ENCODE data around the gene EML1.
"Not testable (repeated sequence)": the region's sequence is repeated elsewhere in the genome, so short reads cannot be mapped to it uniquely, and the experiment has no call there.

Gene EML1

DNA sequence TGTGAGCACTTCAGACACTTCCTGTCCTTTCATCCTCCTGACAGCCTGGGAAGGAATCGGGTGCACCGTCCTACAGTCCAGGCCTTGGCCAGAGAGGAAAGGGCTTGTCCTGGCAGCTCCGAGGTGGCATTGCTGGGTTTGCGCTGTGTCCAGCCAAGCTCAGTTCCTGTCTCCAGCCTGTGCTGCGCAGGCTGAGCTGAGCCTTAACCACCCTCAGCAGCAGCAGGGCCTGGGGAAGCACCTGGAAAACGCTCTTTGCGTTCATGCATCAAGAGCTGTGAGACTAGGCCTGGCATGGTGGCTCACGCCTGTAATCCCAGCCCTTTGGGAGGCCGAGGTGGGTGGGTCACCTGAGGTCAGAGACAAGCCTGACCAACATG is 33.7 kb upstream of the EML1 start:
- Histone ChIP-seq H3K27me3 (no peaks in the 10 kb centered on the region), H3K9me3 (no peaks in the 10 kb centered on the region), H3K36me3 (no peaks in the 10 kb centered on the region), H3K4me3 (ENCODE audit: low read depth, low read length) (no peak overlapping the region), H3K4me1 (no peaks in the 10 kb centered on the region)
- DNase-seq, result no peak
- TF ChIP-seq, protein P1, sequence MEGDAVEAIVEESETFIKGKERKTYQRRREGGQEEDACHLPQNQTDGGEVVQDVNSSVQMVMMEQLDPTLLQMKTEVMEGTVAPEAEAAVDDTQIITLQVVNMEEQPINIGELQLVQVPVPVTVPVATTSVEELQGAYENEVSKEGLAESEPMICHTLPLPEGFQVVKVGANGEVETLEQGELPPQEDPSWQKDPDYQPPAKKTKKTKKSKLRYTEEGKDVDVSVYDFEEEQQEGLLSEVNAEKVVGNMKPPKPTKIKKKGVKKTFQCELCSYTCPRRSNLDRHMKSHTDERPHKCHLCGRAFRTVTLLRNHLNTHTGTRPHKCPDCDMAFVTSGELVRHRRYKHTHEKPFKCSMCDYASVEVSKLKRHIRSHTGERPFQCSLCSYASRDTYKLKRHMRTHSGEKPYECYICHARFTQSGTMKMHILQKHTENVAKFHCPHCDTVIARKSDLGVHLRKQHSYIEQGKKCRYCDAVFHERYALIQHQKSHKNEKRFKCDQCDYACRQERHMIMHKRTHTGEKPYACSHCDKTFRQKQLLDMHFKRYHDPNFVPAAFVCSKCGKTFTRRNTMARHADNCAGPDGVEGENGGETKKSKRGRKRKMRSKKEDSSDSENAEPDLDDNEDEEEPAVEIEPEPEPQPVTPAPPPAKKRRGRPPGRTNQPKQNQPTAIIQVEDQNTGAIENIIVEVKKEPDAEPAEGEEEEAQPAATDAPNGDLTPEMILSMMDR (IDR thresholded peaks at IDR 0.05; ENCODE audit: low read depth, low read length), result no peak

DNA sequence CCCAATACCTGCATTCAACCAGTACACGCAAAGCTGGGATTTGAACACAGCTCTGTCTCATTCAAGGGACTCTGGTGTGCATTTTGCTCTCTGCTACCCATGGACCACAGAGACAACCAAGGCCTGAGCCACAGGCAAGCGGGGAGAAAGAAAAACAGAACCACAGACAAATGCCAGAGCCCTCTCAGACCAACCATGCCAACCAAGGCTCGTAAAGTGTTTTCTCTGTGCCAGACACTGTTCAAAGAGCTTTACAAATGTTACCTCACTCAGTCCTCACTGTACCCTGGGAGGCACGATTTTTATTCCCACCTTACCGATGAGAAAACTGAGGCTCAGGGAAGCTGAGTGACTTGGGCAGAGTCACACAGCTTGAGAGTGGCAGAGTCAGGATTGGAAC is 32.4 kb upstream of the EML1 start:
- Histone ChIP-seq H3K36me3 (no peaks in the 10 kb centered on the region), H3K9me3 (no peaks in the 10 kb centered on the region), H3K4me3 (ENCODE audit: low read depth, low read length) (no peak overlapping the region), H3K4me1 (no peaks in the 10 kb centered on the region), H3K27me3 (no peaks in the 10 kb centered on the region)
- TF ChIP-seq, protein P1 (IDR thresholded peaks at IDR 0.05; ENCODE audit: low read depth, low read length), result no peak
- no peak for DNase-seq

DNA sequence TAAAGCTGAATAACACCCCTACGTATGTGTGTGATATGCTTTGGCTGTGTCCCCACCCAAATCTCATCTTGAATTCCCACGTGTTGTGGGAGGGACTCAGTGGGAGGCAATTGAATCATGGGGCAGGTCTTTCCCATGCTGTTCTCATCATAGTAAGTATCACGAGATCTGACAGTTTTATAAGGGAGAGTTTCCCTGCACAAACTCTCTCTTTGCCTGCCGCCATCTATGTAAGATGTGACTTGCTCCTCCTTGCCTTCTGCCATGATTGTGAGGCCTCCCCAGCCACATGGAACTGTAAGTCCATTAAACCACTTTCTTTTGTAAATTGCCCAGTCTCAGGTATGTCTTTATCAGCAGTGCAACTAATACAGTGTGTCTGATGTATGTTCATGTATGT is 30.3 kb upstream of the EML1 start:
- not testable (repeated sequence) for H3K4me1 ChIP-seq

DNA sequence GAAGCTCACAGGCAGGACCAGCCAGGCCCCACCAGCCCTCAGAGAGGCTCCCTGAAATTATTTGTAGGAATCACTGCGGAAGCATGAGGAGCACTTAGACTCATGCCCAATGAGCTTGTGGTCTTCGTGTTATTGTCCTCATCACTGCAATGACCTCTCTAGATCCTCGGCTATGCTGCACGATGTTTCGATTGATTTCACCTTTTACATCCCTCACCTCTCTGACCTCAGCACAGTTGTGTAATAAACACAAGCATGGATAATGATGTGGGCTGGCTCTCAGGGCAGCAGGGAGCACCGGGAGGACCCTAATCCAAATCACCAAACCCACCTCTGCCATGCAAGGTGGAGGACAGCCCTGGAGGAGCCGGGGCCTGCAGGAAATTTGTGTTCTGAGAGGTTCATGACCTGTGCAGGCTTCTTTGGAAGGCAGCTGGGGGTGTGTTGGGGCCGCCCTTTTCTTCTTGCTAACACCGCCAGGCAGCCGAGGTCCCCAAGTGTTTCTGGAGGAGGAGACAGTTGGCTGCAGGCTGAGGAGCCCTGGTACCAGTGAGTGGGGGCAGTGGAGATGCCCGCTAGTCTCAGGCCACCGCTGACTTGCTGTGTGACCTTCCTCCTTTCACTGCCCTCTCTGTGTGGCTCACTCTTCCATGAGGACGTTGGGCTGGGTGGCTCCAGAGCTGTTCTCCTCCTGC is 29.5 kb upstream of the EML1 start:
- TF ChIP-seq, protein P1 (IDR thresholded peaks at IDR 0.05; ENCODE audit: low read depth, low read length), result no peak
- H3K4me3 ChIP-seq (ENCODE audit: low read depth, low read length), result no peak overlapping the region
- H3K4me1 ChIP-seq, result no peaks in the 10 kb centered on the region

More for the DNA sequence above, 30.3 kb upstream of the EML1 start:
- not testable (repeated sequence) for H3K27me3 ChIP-seq; H3K36me3 ChIP-seq; DNase-seq; H3K9me3 ChIP-seq; H3K4me3 ChIP-seq (ENCODE audit: low read depth, low read length)

DNA sequence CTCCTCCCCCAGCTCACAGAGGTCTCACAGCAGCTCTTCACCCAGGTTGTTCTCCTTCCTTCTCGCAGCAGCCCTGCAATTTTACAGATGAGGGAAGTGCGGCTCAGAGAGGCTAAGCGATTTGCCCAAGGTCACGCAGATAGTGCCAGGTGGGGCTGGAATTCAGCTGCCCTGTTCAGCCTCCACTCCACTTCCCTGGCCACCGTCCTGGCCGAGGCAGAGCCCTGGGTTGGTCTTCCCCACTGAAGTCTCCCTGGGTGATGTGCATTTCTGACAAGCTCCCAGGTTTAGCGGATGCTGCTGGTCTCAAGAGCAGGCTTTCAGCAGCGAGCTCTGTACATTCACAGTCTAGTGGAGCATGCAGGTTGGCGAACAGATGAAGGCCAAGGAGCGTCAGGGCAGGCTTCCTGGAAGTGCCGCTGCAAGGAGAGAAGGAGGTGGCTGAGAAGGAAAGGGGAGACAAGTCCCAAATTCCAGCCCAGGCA is 28.9 kb upstream of the EML1 start:
- no peaks in the 10 kb centered on the region for H3K9me3 ChIP-seq
- H3K4me3 ChIP-seq (ENCODE audit: low read depth, low read length), result no peak overlapping the region
- TF ChIP-seq, protein P1 (IDR thresholded peaks at IDR 0.05; ENCODE audit: low read depth, low read length), result no peak
- no peak for DNase-seq
- no peaks in the 10 kb centered on the region for H3K4me1 ChIP-seq
- no peaks in the 10 kb centered on the region for H3K36me3 ChIP-seq
- H3K27me3 ChIP-seq, result no peaks in the 10 kb centered on the region

More for the DNA sequence above, 29.5 kb upstream of the EML1 start:
- Histone ChIP-seq H3K9me3 (no peaks in the 10 kb centered on the region), H3K27me3 (no peaks in the 10 kb centered on the region), H3K36me3 (no peaks in the 10 kb centered on the region)
- DNase-seq, result no peak

DNA sequence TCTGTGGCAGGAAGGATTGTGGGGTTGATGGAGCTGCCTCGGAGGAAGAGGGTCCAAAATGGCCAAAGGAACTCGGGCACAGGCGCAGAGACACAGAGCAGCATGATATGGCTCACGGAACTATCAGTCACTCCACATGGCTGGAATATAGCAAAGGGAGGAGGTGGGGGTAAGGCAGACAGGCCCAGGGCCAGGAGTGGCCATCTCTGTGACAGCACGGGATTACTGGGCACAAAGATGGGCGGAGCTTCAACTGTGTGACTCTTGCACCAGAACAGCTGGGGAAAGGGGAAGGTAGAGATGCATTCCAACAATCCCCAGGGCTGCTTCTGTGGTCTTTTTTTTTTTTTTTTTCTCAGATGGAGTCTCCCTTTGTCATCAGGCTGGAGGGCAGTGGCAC is 24.8 kb upstream of the EML1 start:
- Histone ChIP-seq H3K9me3 (no peaks in the 10 kb centered on the region), H3K36me3 (no peaks in the 10 kb centered on the region), H3K4me3 (ENCODE audit: low read depth, low read length) (no peak overlapping the region), H3K27me3 (no peaks in the 10 kb centered on the region), H3K4me1 (peaks cover 3% of the 10 kb centered on the region)
- TF ChIP-seq, protein P1 (IDR thresholded peaks at IDR 0.05; ENCODE audit: low read depth, low read length), result no peak
- no peak for DNase-seq
